Measurements from ENCODE around the gene HLA-DOA. TPM values are rescaled to one million over a fixed set of nuclear protein-coding genes. Genes with fewer than 3 reads are reported as not detected.

HLA-DOA gene
- total RNA-seq, 1 donor from 2014 or later, result 38.0 TPM

- Mint-ChIP-seq H3K36me3 (no peaks in the 10 kb centered on the region), H3K4me1 (peaks cover 4% of the 10 kb centered on the region), H3K27me3 (ENCODE audit: insufficient read depth, low read depth) (peaks cover 2% of the 10 kb centered on the region), H3K27ac (no peak overlapping the region), H3K4me3 (no peak overlapping the region), H3K9me3 (no peaks in the 10 kb centered on the region)
- Histone ChIP-seq H3K4me2 (no peak overlapping the region), H3K9ac (no peak overlapping the region), H3K27ac (no peak overlapping the region), H4K20me1 (ENCODE audit: low read depth) (no peaks in the 10 kb centered on the region), H3K4me3 (no peak overlapping the region), H2AFZ (replicated peaks) (no peak overlapping the region), H3K79me2 (ENCODE audit: low read depth) (no peaks in the 10 kb centered on the region), H3F3A (ENCODE audit: low read depth) (no peaks in the 10 kb centered on the region), H3K27me3 (no peaks in the 10 kb centered on the region), H3K4me1 (no peaks in the 10 kb centered on the region), H3K36me3 (no peaks in the 10 kb centered on the region), H3K9me3 (ENCODE audit: low read depth) (no peaks in the 10 kb centered on the region)
- TF ChIP-seq CTCF (IDR thresholded peaks at IDR 0.05) (peak; percentile 63), EZH2 (IDR thresholded peaks at IDR 0.05) (no peak), EZH2phosphoT487 (IDR thresholded peaks at IDR 0.05) (no peak)
- DNase-seq (ENCODE audit: low spot score), result peak; percentile 75
Observed at GRCh38 chr6:32954986-32955802, 54.2 kb downstream of the HLA-DOA start.

GRCh38 chr6:32954267-32954666 lies 55.1 kb downstream of the HLA-DOA start:
- no peaks in the 10 kb centered on the region for H3K9me3 ChIP-seq (ENCODE audit: low read depth)
- H3K36me3 ChIP-seq, result no peaks in the 10 kb centered on the region
- no peak overlapping the region for H3K4me3 Mint-ChIP-seq
- no peaks in the 10 kb centered on the region for H3K4me1 ChIP-seq
- H3K9me3 Mint-ChIP-seq, result no peaks in the 10 kb centered on the region
- no peak overlapping the region for H3K27ac ChIP-seq
- no peak for DNase-seq (ENCODE audit: low spot score)
- peaks cover 8% of the 10 kb centered on the region for H3K27me3 Mint-ChIP-seq (ENCODE audit: insufficient read depth, low read depth)
- TF ChIP-seq EZH2phosphoT487 (IDR thresholded peaks at IDR 0.05) (no peak), EZH2 (IDR thresholded peaks at IDR 0.05) (no peak), CTCF (IDR thresholded peaks at IDR 0.05) (no peak)
- H3K4me2 ChIP-seq, result no peak overlapping the region
- H3K27ac Mint-ChIP-seq, result no peak overlapping the region
- H3K9ac ChIP-seq, result no peak overlapping the region
- H3K4me1 Mint-ChIP-seq, result peaks cover 4% of the 10 kb centered on the region
- H2AFZ ChIP-seq (replicated peaks), result no peak overlapping the region
- H3K4me3 ChIP-seq, result no peak overlapping the region
- no peaks in the 10 kb centered on the region for H3K79me2 ChIP-seq (ENCODE audit: low read depth)
- no peaks in the 10 kb centered on the region for H3K36me3 Mint-ChIP-seq
- no peaks in the 10 kb centered on the region for H3F3A ChIP-seq (ENCODE audit: low read depth)
- H4K20me1 ChIP-seq (ENCODE audit: low read depth), result no peaks in the 10 kb centered on the region
- no peaks in the 10 kb centered on the region for H3K27me3 ChIP-seq

Other genes with a start within 250 kb of the HLA-DOA start
- gene HLA-DQB2, start 246.1 kb downstream of the HLA-DOA start, total RNA-seq (ENCODE audit: low replicate concordance), result not detected in 2 replicates
- gene HLA-DOB, start 192.6 kb downstream of the HLA-DOA start, total RNA-seq (ENCODE audit: low replicate concordance), result 2.6 TPM in 1 of 2 replicates, not detected in the other
- gene TAP2, start 170.9 kb downstream of the HLA-DOA start, total RNA-seq (ENCODE audit: low replicate concordance), result 2.8 and 2.9 TPM in 2 replicates
- 2.0 and 2.2 TPM in 2 replicates for gene PSMB8, start 165.5 kb downstream of the HLA-DOA start, total RNA-seq (ENCODE audit: low replicate concordance)
- gene TAP1, start 155.9 kb downstream of the HLA-DOA start, total RNA-seq (ENCODE audit: low replicate concordance), result 6.2 and 6.5 TPM in 2 replicates
- not detected in 2 replicates for gene PSMB9, start 155.4 kb downstream of the HLA-DOA start, total RNA-seq (ENCODE audit: low replicate concordance)
- 4.3 and 4.5 TPM in 2 replicates for gene HLA-DMB, start 68.6 kb downstream of the HLA-DOA start, total RNA-seq (ENCODE audit: low replicate concordance)
- gene HLA-DMA, start 56.5 kb downstream of the HLA-DOA start, total RNA-seq (ENCODE audit: low replicate concordance), result 5.1 and 11.9 TPM in 2 replicates
- gene BRD2, start 41.0 kb downstream of the HLA-DOA start, total RNA-seq (ENCODE audit: low replicate concordance), result 202 and 211 TPM in 2 replicates
- 1.5 and 2.8 TPM in 2 replicates for gene HLA-DPA1, start 64.1 kb upstream of the HLA-DOA start, total RNA-seq (ENCODE audit: low replicate concordance)
- gene HLA-DPB1, start 66.4 kb upstream of the HLA-DOA start, total RNA-seq (ENCODE audit: low replicate concordance), result 8.0 and 23.3 TPM in 2 replicates
- gene COL11A2, start 182.9 kb upstream of the HLA-DOA start, total RNA-seq (ENCODE audit: low replicate concordance), result 0.49 and 0.99 TPM in 2 replicates
- 10.2 and 21.7 TPM in 2 replicates for gene RXRB, start 191.1 kb upstream of the HLA-DOA start, total RNA-seq (ENCODE audit: low replicate concordance)
- 40.8 and 59.2 TPM in 2 replicates for gene SLC39A7, start 191.3 kb upstream of the HLA-DOA start, total RNA-seq (ENCODE audit: low replicate concordance)
- gene HSD17B8, start 195.1 kb upstream of the HLA-DOA start, total RNA-seq (ENCODE audit: low replicate concordance), result 4.8 and 9.5 TPM in 2 replicates
- 12.1 and 20.2 TPM in 2 replicates for gene RING1, start 198.9 kb upstream of the HLA-DOA start, total RNA-seq (ENCODE audit: low replicate concordance)

Data from neural progenitor cell (in vitro differentiated cells).